H1 (cell line): Measurements from ENCODE around the gene POLR2C. TPM values are rescaled to one million over a fixed set of nuclear protein-coding genes. Genes with fewer than 3 reads are reported as not detected.

Source experiments
- CTCF ChIA-PET: fragments of 300-600 bp; sonication (Branson Sonifier 250); formaldehyde crosslinking; loops from one replicate; lab custom pipeline; 2021; ENCODE audit not compliant: partially characterized antibody; lab: Charles Lee
- POLR2A ChIA-PET: fragments of 300-600 bp; sonication (Branson Sonifier 250); formaldehyde crosslinking; loops from one replicate; lab custom pipeline; 2021; ENCODE audit warnings: inconsistent platforms; ENCODE audit not compliant: partially characterized antibody; lab: Charles Lee
- DNase-seq, 2 experiments: peaks; one replicate each; pipeline versions ENCODE4 v3.0.0 to v3.0.0-alpha.2; 2010 to 2022; ENCODE audit warnings: low spot score in 2 of 2, low read depth in 1 of 2, mixed read lengths in 1 of 2
- FAIRE-seq: peaks from 2 replicates; lab custom pipeline; 2011; peaks lifted over from hg19 to GRCh38; lab: Jason Lieb, UNC
- H2AFZ ChIP-seq: 2 replicates; pipeline ENCODE4 v1.8.1; 2012; ENCODE audit warnings: low read length, inconsistent platforms
- H2AK5ac ChIP-seq: 2 replicates; pipeline ENCODE4 v1.6.1; 2013; ENCODE audit warnings: low read depth, low read length
- H2BK120ac ChIP-seq: replicated peaks from 2 replicates; pipeline ENCODE3; 2013; ENCODE audit warnings: low read depth, low read length, inconsistent platforms
- H2BK12ac ChIP-seq: 2 replicates; pipeline ENCODE4 v1.6.1; 2013; ENCODE audit warnings: low read depth, low read length
- H2BK15ac ChIP-seq: 2 replicates; pipeline ENCODE4 v1.6.1; 2013; ENCODE audit warnings: low read length
- H2BK20ac ChIP-seq: 2 replicates; pipeline ENCODE4 v1.6.1; 2013; ENCODE audit warnings: low read length
- H2BK5ac ChIP-seq: 2 replicates; pipeline ENCODE4 v1.6.1; 2013; ENCODE audit warnings: low read depth, low read length
- H3K14ac ChIP-seq: 2 replicates; pipeline ENCODE4 v1.6.1; 2013; ENCODE audit warnings: inconsistent platforms; ENCODE audit not compliant: insufficient read length
- H3K18ac ChIP-seq: 2 replicates; pipeline ENCODE4 v1.6.1; 2013; ENCODE audit warnings: low read length; ENCODE audit errors: extremely low read depth
- H3K23ac ChIP-seq: 2 replicates; pipeline ENCODE4 v1.6.1; 2013; ENCODE audit warnings: inconsistent platforms; ENCODE audit not compliant: insufficient read length
- H3K23me2 ChIP-seq: 2 replicates; pipeline ENCODE4 v1.6.1; 2013; ENCODE audit warnings: low read depth, low read length
- H3K27ac ChIP-seq: 2 replicates; pipeline ENCODE4 v1.6.1; 2011; ENCODE audit warnings: low read depth, low read length, inconsistent platforms
- H3K27me3 ChIP-seq, 4 experiments: replicated peaks in 1 of 4; 1 replicate in 1 of 4; 2 replicates in 3 of 4; pipeline versions ENCODE4 v1.6.1 to v1.8.1; 2011 to 2013; ENCODE audit warnings: low read length in 3 of 4, mild to moderate bottlenecking in 3 of 4, inconsistent platforms in 2 of 4, mixed read lengths in 2 of 4, moderate library complexity in 1 of 4; ENCODE audit not compliant: control insufficient read depth in 3 of 4, insufficient read depth in 3 of 4; ENCODE audit errors: extremely low read depth in 1 of 4
- H3K36me3 ChIP-seq, 4 experiments: 2 replicates each; pipeline versions ENCODE4 v1.6.1 to v1.8.1; 2011 to 2013; ENCODE audit warnings: mild to moderate bottlenecking in 4 of 4, low read length in 3 of 4, moderate library complexity in 2 of 4, control low read depth in 1 of 4, inconsistent platforms in 1 of 4; ENCODE audit not compliant: insufficient read depth in 4 of 4, control insufficient read depth in 2 of 4
- H3K4ac ChIP-seq: replicated peaks from 2 replicates; pipeline ENCODE3; 2013; ENCODE audit warnings: low read length, low read depth, mixed read lengths, inconsistent platforms; ENCODE audit not compliant: insufficient read length
- H3K4me1 ChIP-seq, 4 experiments: replicated peaks in 1 of 4; 1 replicate in 1 of 4; 2 replicates in 3 of 4; pipeline versions ENCODE4 v1.6.1 to v1.8.1; 2011 to 2013; ENCODE audit warnings: low read length in 3 of 4, inconsistent platforms in 2 of 4, mixed read lengths in 1 of 4; ENCODE audit not compliant: insufficient read depth in 4 of 4, control insufficient read depth in 3 of 4
- H3K4me2 ChIP-seq, 2 experiments: 2 replicates each; pipeline versions ENCODE4 v1.6.1 to v1.8.1; 2011 to 2013; ENCODE audit warnings: low read depth in 2 of 2, low read length in 2 of 2, control low read depth in 1 of 2, inconsistent platforms in 1 of 2, mild to moderate bottlenecking in 1 of 2; ENCODE audit not compliant: insufficient read depth in 1 of 2
- H3K4me3 ChIP-seq, 4 experiments: fragments of 200-600, 300-600 bp in 1 of 4; sonication (generic), shearing (Covaris generic), sonication (Bioruptor Twin) in 1 of 4; 2 replicates each; pipeline versions ENCODE4 v1.5.1 to v1.8.1; 2011 to 2016; ENCODE audit warnings: low read length in 4 of 4, low read depth in 3 of 4, control low read depth in 2 of 4, inconsistent platforms in 2 of 4, mild to moderate bottlenecking in 2 of 4, mixed read lengths in 1 of 4, moderate library complexity in 1 of 4; ENCODE audit not compliant: insufficient read depth in 2 of 4; ENCODE audit errors: extremely low read depth in 1 of 4
- H3K56ac ChIP-seq: replicated peaks from 2 replicates; pipeline ENCODE3; 2013; ENCODE audit warnings: low read depth, mild to moderate bottlenecking, mixed read lengths, low read length, inconsistent platforms; ENCODE audit not compliant: insufficient read length
- H3K79me1 ChIP-seq: 2 replicates; pipeline ENCODE4 v1.6.1; 2013; ENCODE audit warnings: low read depth, low read length, control low read depth
- H3K79me2 ChIP-seq, 2 experiments: 2 replicates each; pipeline versions ENCODE4 v1.6.1 to v1.8.1; 2012 to 2013; ENCODE audit warnings: low read length in 2 of 2, mild to moderate bottlenecking in 2 of 2, inconsistent platforms in 1 of 2; ENCODE audit not compliant: insufficient read depth in 2 of 2, control insufficient read depth in 1 of 2
- H3K9ac ChIP-seq, 4 experiments: replicated peaks in 1 of 4; 1 replicate in 1 of 4; 2 replicates in 3 of 4; pipeline versions ENCODE4 v1.6.1 to v1.8.1; 2011 to 2013; ENCODE audit warnings: low read depth in 3 of 4, low read length in 3 of 4, control low read depth in 2 of 4, mild to moderate bottlenecking in 2 of 4, moderate library complexity in 2 of 4, inconsistent platforms in 1 of 4; ENCODE audit errors: extremely low read depth in 1 of 4
- H3K9me3 ChIP-seq, 2 experiments: 2 replicates each; pipeline versions ENCODE4 v1.6.1 to v1.8.1; 2012 to 2013; ENCODE audit warnings: mild to moderate bottlenecking in 2 of 2, moderate library complexity in 2 of 2, control low read depth in 1 of 2, inconsistent platforms in 1 of 2, low read depth in 1 of 2, low read length in 1 of 2, mixed read lengths in 1 of 2; ENCODE audit not compliant: insufficient read depth in 2 of 2
- H4K20me1 ChIP-seq, 2 experiments: replicated peaks in 1 of 2; 2 replicates each; pipeline versions ENCODE3 to v1.8.1; 2011 to 2013; ENCODE audit warnings: inconsistent platforms in 2 of 2, low read length in 2 of 2, mild to moderate bottlenecking in 1 of 2; ENCODE audit not compliant: insufficient read depth in 2 of 2, control insufficient read depth in 1 of 2
- H4K5ac ChIP-seq: 2 replicates; pipeline ENCODE4 v1.6.1; 2013; ENCODE audit warnings: low read length, low read depth, mixed read lengths, inconsistent platforms; ENCODE audit not compliant: insufficient read length
- H4K8ac ChIP-seq: 2 replicates; pipeline ENCODE4 v1.8.0; 2013; ENCODE audit warnings: mild to moderate bottlenecking, moderate library complexity, low read length, inconsistent platforms; ENCODE audit not compliant: insufficient read depth; ENCODE audit errors: extremely low read depth
- H4K91ac ChIP-seq: replicated peaks from 2 replicates; pipeline ENCODE3; 2013; ENCODE audit warnings: low read length, mixed read lengths, inconsistent platforms; ENCODE audit not compliant: insufficient read length
- BACH1 ChIP-seq: IDR thresholded peaks from 2 replicates; pipeline ENCODE4 v1.6.1; 2012; ENCODE audit warnings: low read length, improper control_type of control experiment
- GABPA ChIP-seq: IDR thresholded peaks from 2 replicates; pipeline ENCODE4 v1.6.1; 2011; ENCODE audit warnings: mild to moderate bottlenecking, low read length, moderate library complexity, borderline replicate concordance; ENCODE audit not compliant: insufficient read depth
- YY1 ChIP-seq: IDR thresholded peaks from 2 replicates; pipeline ENCODE4 v1.6.1; 2011; ENCODE audit warnings: low read depth, mild to moderate bottlenecking, low read length
- WGBS, 2 experiments: shearing (Covaris generic) in 1 of 2; methylation state at CpG; one replicate each; pipeline versions ENCODE4 v1.1.6 to v1.1.7; 2013 to 2015; ENCODE audit warnings: low lambda C conversion rate in 2 of 2, mixed read lengths in 2 of 2, inconsistent platforms in 1 of 2, low coverage in 1 of 2, missing lambda C conversion rate in 1 of 2; ENCODE audit not compliant: insufficient replicate concordance in 2 of 2, insufficient coverage in 1 of 2, insufficient read length in 1 of 2; ENCODE audit errors: extremely low coverage in 1 of 2, missing lambda C conversion rate in 1 of 2; 5-methylcytosine and 5-hydroxymethylcytosine counted together
- polyA plus RNA-seq, 7 experiments: library from polyadenylated mRNA; depleted of rRNA in 3 of 7; stranded (reverse) in 5 of 7; unstranded in 2 of 7; fragments of >200 nt in 5 of 7; fragments of 200-250 nt in 2 of 7; gene quantifications; 1 replicate in 5 of 7; 2 replicates in 1 of 7; 4 replicates in 1 of 7; pipeline versions ENCODE4 v1.2.1 to v1.2.3, GENCODE V29; 2011 to 2013; ENCODE audit warnings: missing spikeins in 2 of 7, mixed read lengths in 2 of 7
- total RNA-seq: library from RNA; stranded (reverse); fragmentation: NEBNext Ultra II Directional; extraction: Animal tissue kit (Norgen Biotek cat#: 25700); gene quantifications from 2 replicates; pipeline ENCODE4 v1.2.1, GENCODE V29; 2021

Gene POLR2C
- total and polyA plus RNA-seq, 2 of the 8 experiments (the other 6 are each of a cell fraction or from before 2014, with no cell fraction given): 72.5 to 132 TPM

DNA sequence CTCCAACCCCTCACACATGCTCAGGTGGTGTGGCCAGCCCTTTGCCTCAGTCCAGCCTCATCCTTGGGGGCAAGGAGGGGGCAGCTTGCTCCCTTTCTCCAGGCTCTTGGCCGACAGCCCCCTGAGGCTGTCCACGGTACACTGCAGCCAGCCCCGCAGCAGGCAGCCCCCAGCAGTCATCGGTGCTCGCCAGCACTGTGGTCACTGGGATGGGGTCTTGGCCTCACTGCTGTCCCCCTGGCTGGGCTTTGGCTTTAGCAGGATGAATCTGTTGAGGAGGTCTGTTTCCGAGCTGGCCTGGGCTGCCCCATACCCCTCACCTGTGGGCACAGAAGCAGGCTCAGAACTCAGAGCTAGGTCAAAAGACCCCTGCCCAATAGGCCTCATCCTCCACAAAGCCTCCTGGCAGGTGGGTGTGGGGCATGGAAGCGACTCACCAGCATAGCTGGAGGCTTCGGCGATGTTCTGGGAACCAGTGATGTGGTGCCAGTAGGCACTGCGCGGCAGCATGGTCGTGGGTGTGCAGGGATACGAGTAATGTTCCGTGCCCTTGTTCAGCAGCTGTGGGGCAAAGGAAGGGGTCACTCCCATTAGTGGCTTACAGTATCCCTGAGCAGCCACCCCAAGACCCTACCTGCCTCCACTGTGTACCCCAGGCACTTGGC is 10.8 kb downstream of the POLR2C start:
- H4K8ac ChIP-seq: 0 out of 2 replicates have a peak overlapping the region, but pooled peaks have one; percentile 29
- ChIA-PET CTCF (interaction anchor here (0.6 to 15.0 kb wide), 7 partner anchors 12 to 172 kb away, joined by 3 to 210 read pairs (median 4); partner anchors contain the start of gene POLR2C), POLR2A (interaction anchor here (0.9 to 10.3 kb wide), 9 partner anchors 8 to 61 kb away, joined by 3 to 67 read pairs (median 5); partner anchors contain the start of genes DOK4 and POLR2C)
- TF ChIP-seq GABPA (no peak), BACH1 (no peak), YY1 (no peak)
- no peaks in the 10 kb centered on the region for H3K9me3 ChIP-seq
- H3K23ac ChIP-seq: no peak overlapping the region
- no peak overlapping the region for H3K9ac ChIP-seq
- 0 out of 2 replicates have a peak overlapping the region, but pooled peaks have one; percentile 10 for H2BK5ac ChIP-seq
- H3K4me3 ChIP-seq: no peak overlapping the region
- WGBS, 2 experiments: 91% methylated on average over 12 of the region's 14 CpGs; no CpG with 5 or more reads in 1 of the 2 experiments
- no peak overlapping the region for H4K5ac ChIP-seq
- no peak overlapping the region for H3K14ac ChIP-seq
- peak overlapping the region; percentile 17 for H4K91ac ChIP-seq
- H3K23me2 ChIP-seq: no peaks in the 10 kb centered on the region; the same call in 1 of the 2 replicates
- 0 out of 2 replicates have a peak overlapping the region, but pooled peaks have one; percentile 0 for H2BK15ac ChIP-seq
- 0 out of 2 replicates have a peak, but pooled peaks cover 3% of the 10 kb centered on the region for H3K79me1 ChIP-seq
- H3K4ac ChIP-seq: no peak overlapping the region
- no peaks in the 10 kb centered on the region for H3K79me2 ChIP-seq
- no peak overlapping the region for H2AK5ac ChIP-seq
- peaks cover 10 to 54% (median 43%) of the 10 kb centered on the region in 4 experiments for H3K4me1 ChIP-seq
- H3K27me3 ChIP-seq: no peaks in the 10 kb centered on the region; a peak in 1 of 7 replicates
- H3K56ac ChIP-seq: no peak overlapping the region
- no peak overlapping the region; the same call in 1 of the 2 replicates for H3K27ac ChIP-seq
- peaks cover 16 to 44% (median 31%) of the 10 kb centered on the region in 4 experiments for H3K36me3 ChIP-seq
- H3K4me2 ChIP-seq: peak overlapping the region in 1 of 2 experiments; percentile 15; a peak in 1 of 4 replicates
- H4K20me1 ChIP-seq: peaks cover 3% of the 10 kb centered on the region in 2 experiments
- DNase-seq (no peak), FAIRE-seq (no peak)
- peak overlapping the region; percentile 88; the same call in 1 of the 2 replicates for H2BK12ac ChIP-seq
- no peak overlapping the region for H2BK120ac ChIP-seq
- no peak overlapping the region; the same call in 1 of the 2 replicates for H2BK20ac ChIP-seq
- H3K18ac ChIP-seq: no peak overlapping the region
- no peak overlapping the region for H2AFZ ChIP-seq
